Esophagus muscularis mucosa (tissue), 4 donors: ENCODE measurements around the gene IRGQ. TPM values are rescaled to one million over a fixed set of nuclear protein-coding genes. Genes with fewer than 3 reads are reported as not detected.

ENCODE experiments used
- DNase-seq: peaks from one replicate; pipeline ENCODE4 v3.0.0-alpha.2; 2017; ENCODE audit errors: extremely low spot score
- H3K27ac ChIP-seq, 4 donors: fragments of 200-600 bp; sonication (generic); replicated peaks in 1 of 4; 1 replicate in 3 of 4; 2 replicates in 1 of 4; pipeline ENCODE4 v1.5.1; 2016 to 2019; ENCODE audit warnings: mild to moderate bottlenecking in 1 of 4
- H3K27me3 ChIP-seq, 4 donors: fragments of 200-600 bp; sonication (generic); one replicate each; pipeline versions ENCODE4 v1.5.1 to v1.6.0; 2016 to 2019
- H3K36me3 ChIP-seq, 4 donors: fragments of 200-600 bp; sonication (generic); one replicate each; pipeline ENCODE4 v1.5.1; 2016 to 2019
- H3K4me1 ChIP-seq, 4 donors: fragments of 200-600 bp; sonication (generic); one replicate each; pipeline ENCODE4 v1.5.1; 2016 to 2019
- H3K4me3 ChIP-seq, 4 donors: fragments of 200-600 bp; sonication (generic); 1 replicate in 2 of 4; 2 replicates in 2 of 4; pipeline ENCODE4 v1.5.1; 2016 to 2019; ENCODE audit warnings: mild to moderate bottlenecking in 4 of 4, moderate library complexity in 1 of 4
- H3K9me3 ChIP-seq, 4 donors: fragments of 200-600 bp; sonication (generic); 1 replicate in 3 of 4; 2 replicates in 1 of 4; pipeline ENCODE4 v1.5.1; 2016 to 2019
- EP300 ChIP-seq: sonication (generic); formaldehyde crosslinking; IDR thresholded peaks from one replicate; pipeline ENCODE4 v1.6.1; 2017; ENCODE audit warnings: antibody characterized with exemption
- POLR2A ChIP-seq: fragments of 450-650 bp; IDR thresholded peaks from one replicate; pipeline ENCODE4 v1.6.1; 2017; ENCODE audit warnings: antibody characterized with exemption, moderate library complexity, mild to moderate bottlenecking, low read depth
- POLR2AphosphoS5 ChIP-seq, 2 donors: sonication (generic); formaldehyde crosslinking; IDR thresholded peaks; one replicate each; pipeline ENCODE4 v1.6.1; 2017; ENCODE audit warnings: antibody characterized with exemption in 2 of 2
- WGBS: methylation state at CpG from one replicate; pipeline ENCODE4 v1.1.5; 2018; 5-methylcytosine and 5-hydroxymethylcytosine counted together
- intact Hi-C: fragments of 100-400 bp; cut with DNase I; formaldehyde crosslinking; loops from one replicate; pipeline ENCODE4 v1.15.1; 2023
- total RNA-seq, 4 donors: library from RNA; depleted of rRNA; stranded (reverse); fragments of >200 nt; gene quantifications; one replicate each; pipeline versions ENCODE4 v1.1.0 to v1.2.1, GENCODE V29; 2016
- TF ChIP-seq, protein P1 (sequence below), 3 experiments: fragments of 200-600 bp in 2 of 3; fragments of 450-650 bp in 1 of 3; sonication (generic) in 2 of 3; IDR thresholded peaks; one replicate each; pipeline ENCODE4 v1.5.1; 2017 to 2019; ENCODE audit warnings: antibody characterized with exemption in 3 of 3, mild to moderate bottlenecking in 2 of 3, moderate library complexity in 1 of 3

IRGQ gene
- total RNA-seq, 4 donors from 2014 or later = 20.3 to 36.0 (median 28.6) TPM

- intact Hi-C loops = loop anchor here (5.0 kb wide), 1 partner anchor 51 kb away; no protein-coding TSS in a partner anchor
- peaks cover 17 to 31% (median 30%) of the 10 kb centered on the region in 4 donors for H3K36me3 ChIP-seq
- DNase-seq = no peak
- peaks cover 12 to 44% (median 22%) of the 10 kb centered on the region in 4 donors for H3K4me1 ChIP-seq
- no peaks in the 10 kb centered on the region for H3K27me3 ChIP-seq
- H3K9me3 ChIP-seq = no peaks in the 10 kb centered on the region
- no peak overlapping the region for H3K4me3 ChIP-seq
- no peak for TF ChIP-seq POLR2AphosphoS5 (IDR thresholded peaks at IDR 0.05)
- TF ChIP-seq, protein P1, sequence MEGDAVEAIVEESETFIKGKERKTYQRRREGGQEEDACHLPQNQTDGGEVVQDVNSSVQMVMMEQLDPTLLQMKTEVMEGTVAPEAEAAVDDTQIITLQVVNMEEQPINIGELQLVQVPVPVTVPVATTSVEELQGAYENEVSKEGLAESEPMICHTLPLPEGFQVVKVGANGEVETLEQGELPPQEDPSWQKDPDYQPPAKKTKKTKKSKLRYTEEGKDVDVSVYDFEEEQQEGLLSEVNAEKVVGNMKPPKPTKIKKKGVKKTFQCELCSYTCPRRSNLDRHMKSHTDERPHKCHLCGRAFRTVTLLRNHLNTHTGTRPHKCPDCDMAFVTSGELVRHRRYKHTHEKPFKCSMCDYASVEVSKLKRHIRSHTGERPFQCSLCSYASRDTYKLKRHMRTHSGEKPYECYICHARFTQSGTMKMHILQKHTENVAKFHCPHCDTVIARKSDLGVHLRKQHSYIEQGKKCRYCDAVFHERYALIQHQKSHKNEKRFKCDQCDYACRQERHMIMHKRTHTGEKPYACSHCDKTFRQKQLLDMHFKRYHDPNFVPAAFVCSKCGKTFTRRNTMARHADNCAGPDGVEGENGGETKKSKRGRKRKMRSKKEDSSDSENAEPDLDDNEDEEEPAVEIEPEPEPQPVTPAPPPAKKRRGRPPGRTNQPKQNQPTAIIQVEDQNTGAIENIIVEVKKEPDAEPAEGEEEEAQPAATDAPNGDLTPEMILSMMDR (IDR thresholded peaks at IDR 0.05) = no peak
- no peak for TF ChIP-seq POLR2A
- TF ChIP-seq EP300 = no peak
- no peak overlapping the region for H3K27ac ChIP-seq
- WGBS = 82% methylated on average over 1 of the region's 1 CpG
Observed at GRCh38 chr19:43616306-43616705, 20.4 kb upstream of the IRGQ start.

DNA sequence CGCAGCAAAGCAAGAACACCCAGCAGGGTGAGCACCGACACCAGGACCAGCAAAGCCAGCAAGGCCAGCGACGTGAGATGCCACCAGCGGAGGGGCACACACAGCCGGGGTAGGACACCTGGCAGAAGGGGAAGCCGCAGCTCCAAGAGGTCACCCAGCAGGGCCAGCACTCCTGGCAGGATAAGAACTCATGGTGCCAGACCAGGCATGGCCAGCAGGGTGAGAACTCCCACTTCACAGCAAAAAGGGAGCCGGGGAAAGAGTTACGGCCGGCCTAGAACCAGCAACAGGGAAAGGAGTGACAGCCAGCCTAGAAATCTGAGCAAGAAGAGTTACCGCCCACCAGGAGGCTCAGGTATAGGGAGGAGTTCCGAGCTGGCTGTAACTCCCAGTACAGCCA is 16.4 kb upstream of the IRGQ start:
- no peaks in the 10 kb centered on the region for H3K9me3 ChIP-seq
- no peaks in the 10 kb centered on the region for H3K27me3 ChIP-seq
- no peak overlapping the region for H3K27ac ChIP-seq
- H3K36me3 ChIP-seq = peaks cover 22 to 44% (median 40%) of the 10 kb centered on the region in 4 donors
- DNase-seq = no peak
- 95% methylated on average over 8 of the region's 12 CpGs for WGBS
- intact Hi-C loops = no loop called here
- TF ChIP-seq POLR2A (no peak), EP300 (no peak), POLR2AphosphoS5 (IDR thresholded peaks at IDR 0.05) (no peak)
- TF ChIP-seq, protein P1 (IDR thresholded peaks at IDR 0.05) = no peak
- H3K4me1 ChIP-seq = peaks cover 0 to 21% (median 4%) of the 10 kb centered on the region in 4 donors
- H3K4me3 ChIP-seq = no peak overlapping the region

GRCh38 chr19:43611788-43612187 is 15.9 kb upstream of the IRGQ start, which contains the start of gene SRRM5:
TSS of gene SRRM5 (plus strand) at chr19:43612088. CDS start at chr19:43612122, 34 bp downstream.
- intact Hi-C loops = no loop called here
- 100% methylated on average over 3 of the region's 3 CpGs for WGBS

DNA sequence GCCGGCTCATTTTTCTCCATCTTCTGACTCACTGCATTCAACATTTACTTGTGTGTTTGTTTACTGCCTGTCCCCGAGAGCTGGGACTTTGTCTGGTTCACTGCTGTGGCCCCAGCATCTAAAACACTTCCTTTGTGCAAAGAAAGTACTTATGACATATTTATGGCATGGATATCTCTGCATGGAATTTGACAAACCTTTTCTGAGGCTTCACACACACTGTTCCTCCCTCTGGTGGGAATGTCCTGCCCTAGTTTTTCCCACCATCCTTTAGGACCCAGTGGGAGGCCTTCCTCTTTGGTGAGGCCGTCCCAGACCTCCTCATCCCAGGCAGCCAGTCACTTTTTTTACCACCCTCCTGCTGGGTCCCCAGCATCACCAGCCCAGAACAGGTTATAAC is 14.6 kb upstream of the IRGQ start:
- Histone ChIP-seq H3K36me3 (peaks cover 23 to 60% (median 52%) of the 10 kb centered on the region in 4 donors), H3K9me3 (no peaks in the 10 kb centered on the region), H3K27me3 (no peaks in the 10 kb centered on the region), H3K4me1 (peaks cover 0 to 18% (median 4%) of the 10 kb centered on the region in 4 donors), H3K4me3 (no peak overlapping the region), H3K27ac (no peak overlapping the region)
- intact Hi-C loops = no loop called here
- 72% methylated on average over 3 of the region's 3 CpGs for WGBS
- no peak for DNase-seq
- TF ChIP-seq, protein P1 (IDR thresholded peaks at IDR 0.05) = no peak
- no peak for TF ChIP-seq EP300
- TF ChIP-seq POLR2A = no peak
- TF ChIP-seq POLR2AphosphoS5 (IDR thresholded peaks at IDR 0.05) = no peak

More at GRCh38 chr19:43611788-43612187, 15.9 kb upstream of the IRGQ start, which contains the start of gene SRRM5:
- Histone ChIP-seq H3K36me3 (peaks cover 23 to 50% (median 45%) of the 10 kb centered on the region in 4 donors), H3K4me1 (peaks cover 0 to 18% (median 4%) of the 10 kb centered on the region in 4 donors), H3K27ac (no peak within 1 kb of the TSS), H3K4me3 (no peak within 1 kb of the TSS), H3K27me3 (no peaks in the 10 kb centered on the region), H3K9me3 (no peaks in the 10 kb centered on the region)
- TF ChIP-seq POLR2AphosphoS5 (IDR thresholded peaks at IDR 0.05) (no peak), POLR2A (no peak), EP300 (no peak)
- TF ChIP-seq, protein P1 (IDR thresholded peaks at IDR 0.05) = no peak
- no peak for DNase-seq

GRCh38 chr19:43609872-43610271 is 13.9 kb upstream of the IRGQ start:
- Histone ChIP-seq H3K9me3 (no peaks in the 10 kb centered on the region), H3K36me3 (peaks cover 23 to 60% (median 52%) of the 10 kb centered on the region in 4 donors), H3K27me3 (no peaks in the 10 kb centered on the region), H3K27ac (no peak overlapping the region), H3K4me3 (no peak overlapping the region), H3K4me1 (peaks cover 0 to 12% (median 2%) of the 10 kb centered on the region in 4 donors)
- WGBS = 75% methylated on average over 7 of the region's 7 CpGs
- intact Hi-C loops = no loop called here
- no peak for DNase-seq
- TF ChIP-seq POLR2A (no peak), EP300 (no peak), POLR2AphosphoS5 (IDR thresholded peaks at IDR 0.05) (no peak)
- TF ChIP-seq, protein P1 (IDR thresholded peaks at IDR 0.05) = no peak
